Adrenal gland (tissue), 12 donors: ENCODE data around the gene MRI1. TPM values are rescaled to one million over a fixed set of nuclear protein-coding genes. Genes with fewer than 3 reads are reported as not detected.
"Not testable (repeated sequence)": the region's sequence is repeated elsewhere in the genome, so short reads cannot be mapped to it uniquely, and the experiment has no call there.

Source experiments
- DNase-seq, 7 donors: peaks; one replicate each; pipeline ENCODE4 v3.0.0-alpha.2; 2019 to 2020
- H3K27ac ChIP-seq, 5 donors: fragments of 200-600 bp; sonication (generic) in 4 of 5; 1 replicate in 3 of 5; 2 replicates in 2 of 5; pipeline versions ENCODE4 v1.5.1 to v1.8.0; 2016 to 2020; ENCODE audit warnings: mild to moderate bottlenecking in 1 of 5
- H3K27me3 ChIP-seq: fragments of 200-600 bp; 2 replicates; pipeline ENCODE4 v1.8.0; 2021
- H3K36me3 ChIP-seq, 2 donors: fragments of 200-600 bp; replicated peaks in 1 of 2; 1 replicate in 1 of 2; 2 replicates in 1 of 2; pipeline versions ENCODE4 v1.5.1 to v1.8.0; 2018 to 2022
- H3K4me1 ChIP-seq, 2 donors: fragments of 200-600 bp; replicated peaks in 1 of 2; 1 replicate in 1 of 2; 2 replicates in 1 of 2; pipeline versions ENCODE4 v1.5.1 to v1.8.0; 2018 to 2021
- H3K4me3 ChIP-seq, 4 donors: fragments of 200-600 bp; sonication (generic) in 3 of 4; one replicate each; pipeline ENCODE4 v1.5.1; 2016 to 2018
- H3K9me3 ChIP-seq, 3 donors: fragments of 200-600 bp; sonication (generic) in 1 of 3; replicated peaks in 1 of 3; 1 replicate in 2 of 3; 2 replicates in 1 of 3; pipeline versions ENCODE4 v1.5.1 to v1.8.0; 2016 to 2021
- POLR2A ChIP-seq, 2 donors: fragments of 450-650 bp; IDR thresholded peaks; one replicate each; pipeline ENCODE4 v1.6.1; 2017; ENCODE audit warnings: antibody characterized with exemption in 2 of 2, mild to moderate bottlenecking in 2 of 2, moderate library complexity in 1 of 2
- WGBS, 4 donors: extraction: QIAGEN DNeasy Blood & Tissue Kit in 2 of 4; methylation state at CpG; one replicate each; pipeline versions ENCODE4 v1.1.5 to v1.1.7; 2013 to 2017; 5-methylcytosine and 5-hydroxymethylcytosine counted together
- intact Hi-C, 2 donors: fragments of 100-400 bp; cut with DNase I; formaldehyde crosslinking; loops; one replicate each; pipeline versions ENCODE4 v1.14.1 to v1.15.0; 2022 to 2023
- polyA plus RNA-seq, 3 donors: library from polyadenylated mRNA; stranded (reverse); fragments of 200-250 nt in 2 of 3; fragments of 350-450 nt in 1 of 3; fragmentation: Illumina TruSeq in 1 of 3; extraction: RNeasy Lipid Tissue Mini Kit (QIAGEN cat#74804) in 1 of 3; gene quantifications; one replicate each; pipeline ENCODE4 v1.2.3, GENCODE V29; 2013 to 2014
- total RNA-seq, 9 donors: library from RNA; depleted of rRNA in 4 of 9; stranded (reverse); fragments of >200 nt in 4 of 9; fragments of 120-200 nt in 1 of 9; fragmentation: NEBNext Ultra II Directional in 1 of 9; extraction: Animal tissue kit (Norgen Biotek cat#: 25700) in 1 of 9; gene quantifications; one replicate each; pipeline versions ENCODE4 v1.1.0 to v1.2.4, GENCODE V29; 2013 to 2023
- TF ChIP-seq, protein P1 (sequence below), 6 experiments: fragments of 450-650 bp in 4 of 6; fragments of 200-600 bp in 2 of 6; sonication (generic) in 1 of 6; IDR thresholded peaks; 1 replicate in 5 of 6; 2 replicates in 1 of 6; pipeline versions ENCODE4 v1.5.1 to v1.8.0; 2016 to 2021; ENCODE audit warnings: antibody characterized with exemption in 6 of 6, mild to moderate bottlenecking in 2 of 6, moderate library complexity in 1 of 6
- donor health status: healthy with polysubstance abuse.
- donor health status: Bipolar disorder and iron deficiency.
- donor health status: DM: yes; HTN: yes; CAD: no.
- donor health status: DM: no; HTN: no; CAD: no.
- donor health status: DM: no; HTN: no; CAD: no.
- donor health status: DM: yes; HTN: yes; CAD: no.

The MRI1 gene
- total and polyA plus RNA-seq, 12 donors, result 11.9 to 69.6 (median 38.1) TPM

DNA sequence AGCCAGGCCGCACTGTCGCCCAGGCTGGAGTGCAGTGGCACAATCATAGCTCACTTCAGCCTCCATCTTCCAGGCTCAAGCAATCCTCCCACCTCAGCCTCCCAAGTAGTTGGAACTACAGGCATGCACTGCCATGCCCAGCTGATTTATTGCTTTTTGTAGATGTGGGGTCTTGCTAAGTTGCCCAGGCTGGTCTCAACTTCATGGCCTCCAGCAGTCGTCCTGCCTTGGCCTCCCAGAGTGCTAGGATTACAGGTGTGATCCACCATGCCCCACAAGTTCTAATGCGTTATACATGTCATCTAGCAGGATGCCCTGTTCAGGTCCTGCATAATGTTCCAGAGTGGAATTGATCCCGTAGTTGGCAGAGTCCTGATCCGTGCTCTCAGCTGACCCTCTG lies 14.5 kb downstream of the MRI1 start:
- Histone ChIP-seq H3K9me3 (no peaks in the 10 kb centered on the region), H3K4me1 (peaks cover 21 to 22% of the 10 kb centered on the region in 2 donors), H3K36me3 (peaks cover 0 to 28% of the 10 kb centered on the region in 2 donors), H3K27me3 (no peaks in the 10 kb centered on the region), H3K27ac (peak overlapping the region in 2 of 5 donors; percentile 16 to 21), H3K4me3 (no peak overlapping the region)
- TF ChIP-seq POLR2A (IDR thresholded peaks at IDR 0.05), result no peak
- TF ChIP-seq, protein P1, sequence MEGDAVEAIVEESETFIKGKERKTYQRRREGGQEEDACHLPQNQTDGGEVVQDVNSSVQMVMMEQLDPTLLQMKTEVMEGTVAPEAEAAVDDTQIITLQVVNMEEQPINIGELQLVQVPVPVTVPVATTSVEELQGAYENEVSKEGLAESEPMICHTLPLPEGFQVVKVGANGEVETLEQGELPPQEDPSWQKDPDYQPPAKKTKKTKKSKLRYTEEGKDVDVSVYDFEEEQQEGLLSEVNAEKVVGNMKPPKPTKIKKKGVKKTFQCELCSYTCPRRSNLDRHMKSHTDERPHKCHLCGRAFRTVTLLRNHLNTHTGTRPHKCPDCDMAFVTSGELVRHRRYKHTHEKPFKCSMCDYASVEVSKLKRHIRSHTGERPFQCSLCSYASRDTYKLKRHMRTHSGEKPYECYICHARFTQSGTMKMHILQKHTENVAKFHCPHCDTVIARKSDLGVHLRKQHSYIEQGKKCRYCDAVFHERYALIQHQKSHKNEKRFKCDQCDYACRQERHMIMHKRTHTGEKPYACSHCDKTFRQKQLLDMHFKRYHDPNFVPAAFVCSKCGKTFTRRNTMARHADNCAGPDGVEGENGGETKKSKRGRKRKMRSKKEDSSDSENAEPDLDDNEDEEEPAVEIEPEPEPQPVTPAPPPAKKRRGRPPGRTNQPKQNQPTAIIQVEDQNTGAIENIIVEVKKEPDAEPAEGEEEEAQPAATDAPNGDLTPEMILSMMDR (IDR thresholded peaks at IDR 0.05), result no peak
- WGBS, 4 donors, result 66 to 88% (median 85%) methylated on average over 3 to 6 of the region's 6 CpGs
- intact Hi-C loops, result no loop called here
- DNase-seq, result no peak

DNA sequence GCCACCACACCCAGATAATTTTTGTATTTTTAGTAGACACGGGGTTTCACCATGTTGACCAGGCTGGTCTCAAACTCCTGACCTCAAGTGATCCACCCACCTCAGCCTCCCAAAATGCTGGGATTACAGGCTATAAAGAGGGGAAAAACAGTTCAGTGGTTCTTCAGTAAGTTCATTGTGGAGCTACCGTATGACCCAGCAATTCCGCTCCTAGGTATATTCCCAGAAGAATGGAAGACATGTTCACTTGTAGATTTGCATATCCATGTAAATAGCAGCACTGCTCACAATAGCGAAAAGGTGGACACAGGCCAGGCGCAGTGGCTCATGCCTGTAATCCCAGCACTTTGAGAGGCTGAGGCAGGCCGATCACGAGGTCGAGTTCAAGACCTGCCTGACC lies 15.5 kb downstream of the MRI1 start:
- H3K4me3 ChIP-seq, intact Hi-C loops, H3K27me3 ChIP-seq, H3K27ac ChIP-seq, DNase-seq, H3K9me3 ChIP-seq: not testable (repeated sequence)
- 93 to 96% (median 95%) methylated on average over 8 of the region's 8 CpGs for WGBS, 4 donors
- peaks cover 0 to 28% of the 10 kb centered on the region in 2 donors for H3K36me3 ChIP-seq
- peaks cover 21 to 25% of the 10 kb centered on the region in 2 donors for H3K4me1 ChIP-seq

DNA sequence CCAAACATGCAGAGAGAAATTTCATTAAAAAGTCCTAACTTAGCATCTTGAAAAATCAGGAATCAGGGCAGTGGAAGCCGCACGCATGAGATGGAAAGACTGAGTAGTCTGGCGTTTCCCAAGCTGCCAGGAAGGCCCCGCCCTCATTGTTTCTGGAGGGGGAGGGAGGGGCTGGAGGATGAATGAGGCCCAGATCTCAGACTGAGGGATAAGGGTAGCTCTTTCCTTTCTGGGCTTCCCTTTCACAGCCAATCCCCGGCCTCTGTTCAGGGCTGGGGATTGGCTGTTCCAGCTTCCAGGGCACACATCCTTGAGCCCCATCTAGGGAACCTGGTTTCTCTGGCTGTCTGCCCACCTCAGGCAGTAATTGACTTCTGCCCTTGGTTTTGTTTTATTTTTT lies 17.2 kb downstream of the MRI1 start:
- no peak overlapping the region for H3K4me3 ChIP-seq
- peaks cover 11 to 22% of the 10 kb centered on the region in 2 donors for H3K4me1 ChIP-seq
- peak overlapping the region in 4 of 5 donors; percentile 48 to 86 (median 53) for H3K27ac ChIP-seq
- no peaks in the 10 kb centered on the region for H3K9me3 ChIP-seq
- H3K36me3 ChIP-seq, result peaks cover 0 to 28% of the 10 kb centered on the region in 2 donors
- TF ChIP-seq, protein P1 (IDR thresholded peaks at IDR 0.05), result no peak
- no peak for TF ChIP-seq POLR2A (IDR thresholded peaks at IDR 0.05)
- intact Hi-C loops, result no loop called here
- peak; percentile 78 to 95 (median 91) for DNase-seq
- 3 to 12% (median 5%) methylated on average over 5 of the region's 5 CpGs for WGBS, 4 donors
- no peaks in the 10 kb centered on the region for H3K27me3 ChIP-seq

DNA sequence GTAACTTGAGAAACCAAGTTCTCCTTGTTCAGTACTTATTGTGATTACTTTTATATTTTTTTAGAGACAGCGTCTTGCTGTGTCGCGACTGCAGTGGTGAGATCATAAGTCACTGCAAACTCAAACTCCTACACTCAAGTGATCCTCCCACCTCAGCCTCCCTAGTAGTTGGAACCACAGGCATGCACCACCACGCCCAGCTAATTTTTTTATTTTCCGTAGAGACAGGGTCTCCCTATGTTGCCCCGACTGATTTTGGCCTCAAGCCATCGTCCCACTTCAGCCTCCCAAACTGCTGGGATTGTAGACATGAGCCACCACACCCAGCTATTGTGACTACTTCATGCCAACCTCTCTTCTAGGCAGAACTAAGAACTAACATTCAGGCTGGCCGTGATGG lies 18.2 kb downstream of the MRI1 start:
- H3K36me3 ChIP-seq, result peaks cover 0 to 18% of the 10 kb centered on the region in 2 donors
- H3K4me1 ChIP-seq, result peaks cover 16 to 22% of the 10 kb centered on the region in 2 donors
- TF ChIP-seq POLR2A (IDR thresholded peaks at IDR 0.05), result no peak
- TF ChIP-seq, protein P1 (IDR thresholded peaks at IDR 0.05), result no peak
- DNase-seq, result no peak
- H3K27ac ChIP-seq, result no peak overlapping the region
- H3K4me3 ChIP-seq, result no peak overlapping the region
- intact Hi-C loops, result no loop called here
- 78 to 87% (median 84%) methylated on average over 8 of the region's 8 CpGs for WGBS, 4 donors
- no peaks in the 10 kb centered on the region for H3K27me3 ChIP-seq
- no peaks in the 10 kb centered on the region for H3K9me3 ChIP-seq
